ENCODE measurements around the gene SSBP1.

The SSBP1 gene

DNA sequence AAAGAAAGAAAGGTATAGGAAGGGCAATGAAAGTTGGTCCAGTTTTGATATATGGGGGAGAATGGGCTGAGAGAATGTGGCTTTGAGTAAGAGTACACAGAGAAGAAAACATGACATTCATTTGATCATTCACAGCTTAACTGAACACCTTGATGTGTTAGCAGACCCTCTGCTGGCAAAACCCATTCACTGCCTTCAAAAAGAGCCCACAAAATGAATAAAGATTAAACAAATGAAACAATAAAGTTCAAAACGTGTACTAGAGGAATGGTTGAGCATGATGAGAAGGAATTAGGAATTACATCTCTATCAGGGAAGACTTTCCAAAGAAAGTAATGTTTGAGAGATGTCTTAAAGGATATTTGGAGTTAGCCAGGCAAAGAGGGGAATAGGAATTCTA lies 27.9 kb upstream of the SSBP1 start:
- TF ChIP-seq, protein P1, sequence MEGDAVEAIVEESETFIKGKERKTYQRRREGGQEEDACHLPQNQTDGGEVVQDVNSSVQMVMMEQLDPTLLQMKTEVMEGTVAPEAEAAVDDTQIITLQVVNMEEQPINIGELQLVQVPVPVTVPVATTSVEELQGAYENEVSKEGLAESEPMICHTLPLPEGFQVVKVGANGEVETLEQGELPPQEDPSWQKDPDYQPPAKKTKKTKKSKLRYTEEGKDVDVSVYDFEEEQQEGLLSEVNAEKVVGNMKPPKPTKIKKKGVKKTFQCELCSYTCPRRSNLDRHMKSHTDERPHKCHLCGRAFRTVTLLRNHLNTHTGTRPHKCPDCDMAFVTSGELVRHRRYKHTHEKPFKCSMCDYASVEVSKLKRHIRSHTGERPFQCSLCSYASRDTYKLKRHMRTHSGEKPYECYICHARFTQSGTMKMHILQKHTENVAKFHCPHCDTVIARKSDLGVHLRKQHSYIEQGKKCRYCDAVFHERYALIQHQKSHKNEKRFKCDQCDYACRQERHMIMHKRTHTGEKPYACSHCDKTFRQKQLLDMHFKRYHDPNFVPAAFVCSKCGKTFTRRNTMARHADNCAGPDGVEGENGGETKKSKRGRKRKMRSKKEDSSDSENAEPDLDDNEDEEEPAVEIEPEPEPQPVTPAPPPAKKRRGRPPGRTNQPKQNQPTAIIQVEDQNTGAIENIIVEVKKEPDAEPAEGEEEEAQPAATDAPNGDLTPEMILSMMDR (IDR thresholded peaks at IDR 0.05; ENCODE audit: insufficient read depth, low read length, poor library complexity, severe bottlenecking): no peak

GRCh38 chr7:141712603-141713255 lies 25.4 kb upstream of the SSBP1 start:
- no peak for DNase-seq (ENCODE audit: extremely low read depth, insufficient read length)

More for the DNA sequence above, 27.9 kb upstream of the SSBP1 start:
- Histone ChIP-seq H3K36me3 (ENCODE audit: control insufficient read depth, insufficient read depth, low read length) (no peaks in the 10 kb centered on the region), H3K4me3 (replicated peaks; ENCODE audit: low read depth, low read length) (no peak overlapping the region), H3K27me3 (replicated peaks; ENCODE audit: control insufficient read depth, insufficient read depth, low read length) (no peaks in the 10 kb centered on the region)
- DNase-seq (ENCODE audit: extremely low read depth, insufficient read length): no peak

GRCh38 chr7:141713890-141714289 lies 24.3 kb upstream of the SSBP1 start:
- no peaks in the 10 kb centered on the region for H3K27me3 ChIP-seq (replicated peaks; ENCODE audit: control insufficient read depth, insufficient read depth, low read length)
- TF ChIP-seq, protein P1 (IDR thresholded peaks at IDR 0.05; ENCODE audit: insufficient read depth, low read length, poor library complexity, severe bottlenecking): no peak
- no peak overlapping the region for H3K4me3 ChIP-seq (replicated peaks; ENCODE audit: low read depth, low read length)
- no peak for DNase-seq (ENCODE audit: extremely low read depth, insufficient read length)
- no peaks in the 10 kb centered on the region for H3K36me3 ChIP-seq (ENCODE audit: control insufficient read depth, insufficient read depth, low read length)

More at GRCh38 chr7:141712603-141713255, 25.4 kb upstream of the SSBP1 start:
- H3K36me3 ChIP-seq (ENCODE audit: control insufficient read depth, insufficient read depth, low read length): no peaks in the 10 kb centered on the region
- H3K4me3 ChIP-seq (replicated peaks; ENCODE audit: low read depth, low read length): no peak overlapping the region
- no peaks in the 10 kb centered on the region for H3K27me3 ChIP-seq (replicated peaks; ENCODE audit: control insufficient read depth, insufficient read depth, low read length)
- TF ChIP-seq, protein P1 (IDR thresholded peaks at IDR 0.05; ENCODE audit: insufficient read depth, low read length, poor library complexity, severe bottlenecking): no peak

GRCh38 chr7:141714571-141714970 lies 23.6 kb upstream of the SSBP1 start:
- Histone ChIP-seq H3K36me3 (ENCODE audit: control insufficient read depth, insufficient read depth, low read length) (no peaks in the 10 kb centered on the region), H3K4me3 (replicated peaks; ENCODE audit: low read depth, low read length) (no peak overlapping the region), H3K27me3 (replicated peaks; ENCODE audit: control insufficient read depth, insufficient read depth, low read length) (no peaks in the 10 kb centered on the region)
- TF ChIP-seq, protein P1 (IDR thresholded peaks at IDR 0.05; ENCODE audit: insufficient read depth, low read length, poor library complexity, severe bottlenecking): no peak
- no peak for DNase-seq (ENCODE audit: extremely low read depth, insufficient read length)

DNA sequence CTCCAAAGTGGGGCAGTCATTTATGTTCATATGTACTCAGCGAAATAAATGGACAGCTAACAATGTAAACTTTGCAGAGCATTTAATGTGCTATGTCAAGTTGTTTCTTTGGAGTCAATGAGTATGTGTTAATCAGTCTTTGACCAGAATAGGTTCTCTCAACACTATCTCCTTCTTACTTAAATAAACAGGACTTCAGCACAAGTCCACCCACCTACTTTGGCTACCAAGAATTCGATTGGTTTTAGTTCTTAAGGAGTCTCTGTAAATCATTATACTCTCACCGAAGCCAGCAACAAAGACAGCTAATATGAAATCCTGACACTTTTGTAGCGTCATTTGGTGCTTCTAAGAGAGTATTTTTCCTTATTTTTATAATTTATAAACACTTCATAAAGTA lies 23.1 kb upstream of the SSBP1 start:
- no peak for DNase-seq (ENCODE audit: extremely low read depth, insufficient read length)
- no peaks in the 10 kb centered on the region for H3K36me3 ChIP-seq (ENCODE audit: control insufficient read depth, insufficient read depth, low read length)
- no peak overlapping the region for H3K4me3 ChIP-seq (replicated peaks; ENCODE audit: low read depth, low read length)
- TF ChIP-seq, protein P1 (IDR thresholded peaks at IDR 0.05; ENCODE audit: insufficient read depth, low read length, poor library complexity, severe bottlenecking): no peak
- no peaks in the 10 kb centered on the region for H3K27me3 ChIP-seq (replicated peaks; ENCODE audit: control insufficient read depth, insufficient read depth, low read length)

Data from GM06990 (cell line).